HEK293T (cell line): ENCODE data around the gene RNF144B.

Experiments used
- CTCF ChIA-PET: fragments of 350-600 bp; formaldehyde crosslinking; extraction: SDS; loops from one replicate; lab custom pipeline; 2021; ENCODE audit warnings: antibody characterized with exemption, inconsistent platforms; lab: Yijun Ruan, JAX
- POLR2A ChIA-PET: fragments of 350-600 bp; formaldehyde crosslinking; extraction: SDS; loops from one replicate; lab custom pipeline; 2020; ENCODE audit warnings: antibody characterized with exemption, inconsistent platforms; lab: Yijun Ruan, JAX
- DNase-seq: peaks from one replicate; pipeline ENCODE4 v3.0.0; 2012; ENCODE audit warnings: mixed read lengths; ENCODE audit errors: extremely low spot score
- ARNT ChIP-seq: fragments of 450-650 bp; IDR thresholded peaks from 2 replicates; pipeline ENCODE4 v1.6.1; 2017; ENCODE audit warnings: mild to moderate bottlenecking
- BHLHE40 ChIP-seq: fragments of 450-650 bp; IDR thresholded peaks from 2 replicates; pipeline ENCODE4 v1.6.1; 2016; ENCODE audit warnings: mild to moderate bottlenecking, moderate library complexity, borderline replicate concordance
- CTBP1 ChIP-seq: fragments of 450-650 bp; IDR thresholded peaks from 2 replicates; pipeline ENCODE4 v1.6.1; 2016; ENCODE audit warnings: borderline replicate concordance
- ELF4 ChIP-seq: fragments of 450-650 bp; IDR thresholded peaks from 2 replicates; pipeline ENCODE4 v1.6.1; 2017; ENCODE audit warnings: antibody characterized with exemption
- FOXA1 ChIP-seq: fragments of 450-650 bp; IDR thresholded peaks from 2 replicates; pipeline ENCODE4 v1.6.1; 2016; ENCODE audit warnings: mild to moderate bottlenecking
- FOXK2 ChIP-seq: fragments of 450-650 bp; IDR thresholded peaks from 2 replicates; pipeline ENCODE4 v1.6.1; 2016; ENCODE audit warnings: mild to moderate bottlenecking
- FOXM1 ChIP-seq: fragments of 450-650 bp; IDR thresholded peaks from 2 replicates; pipeline ENCODE4 v1.6.1; 2017; ENCODE audit warnings: mild to moderate bottlenecking, borderline replicate concordance
- HDGF ChIP-seq: fragments of 450-650 bp; IDR thresholded peaks from 2 replicates; pipeline ENCODE4 v1.6.1; 2017; ENCODE audit warnings: antibody characterized with exemption, borderline replicate concordance
- L3MBTL2 ChIP-seq: fragments of 450-650 bp; conservative IDR thresholded peaks from 2 replicates; pipeline ENCODE4 v1.6.1; 2016; ENCODE audit warnings: mild to moderate bottlenecking
- LEF1 ChIP-seq: fragments of 450-650 bp; IDR thresholded peaks from 2 replicates; pipeline ENCODE4 v1.6.1; 2017; ENCODE audit warnings: mild to moderate bottlenecking, borderline replicate concordance
- NFRKB ChIP-seq: fragments of 450-650 bp; IDR thresholded peaks from 2 replicates; pipeline ENCODE4 v1.6.1; 2016; ENCODE audit warnings: mild to moderate bottlenecking, moderate library complexity
- PKNOX1 ChIP-seq: fragments of 450-650 bp; IDR thresholded peaks from 2 replicates; pipeline ENCODE4 v1.6.1; 2016
- SP1 ChIP-seq: fragments of 450-650 bp; IDR thresholded peaks from 2 replicates; pipeline ENCODE4 v1.6.1; 2017
- SUZ12 ChIP-seq: fragments of 450-650 bp; IDR thresholded peaks from 2 replicates; pipeline ENCODE4 v1.6.1; 2016; ENCODE audit warnings: mild to moderate bottlenecking
- TARDBP ChIP-seq: fragments of 450-650 bp; IDR thresholded peaks from 2 replicates; pipeline ENCODE4 v1.6.1; 2016
- ZNF384 ChIP-seq: fragments of 450-650 bp; IDR thresholded peaks from 2 replicates; pipeline ENCODE4 v1.6.1; 2016

RNF144B gene

GRCh38 chr6:18347021-18347577, 40.1 kb upstream of the RNF144B start:
- no peak for TF ChIP-seq SP1
- no peak for TF ChIP-seq PKNOX1
- peak; percentile 48; the same call in 1 of the 2 replicates for TF ChIP-seq ZNF384
- TF ChIP-seq TARDBP: no peak
- TF ChIP-seq FOXM1: no peak
- no peak for TF ChIP-seq FOXK2
- TF ChIP-seq L3MBTL2: no peak
- ChIA-PET CTCF (interaction anchor here (0.9 kb wide), 1 partner anchor 156 kb away, joined by 3 read pairs; no protein-coding TSS in a partner anchor), POLR2A (interaction anchor here (1.0 kb wide), 1 partner anchor 40 kb away, joined by 3 read pairs; the partner anchor contains the start of gene RNF144B)
- DNase-seq: no peak

GRCh38 chr6:18347866-18348265, 39.3 kb upstream of the RNF144B start:
- no peak for TF ChIP-seq FOXA1
- no peak for TF ChIP-seq BHLHE40
- no peak for TF ChIP-seq TARDBP
- no peak for TF ChIP-seq ZNF384
- no peak for TF ChIP-seq FOXK2
- TF ChIP-seq SUZ12: no peak
- no peak for TF ChIP-seq CTBP1
- ChIA-PET POLR2A (interaction anchor here (1.0 kb wide), 1 partner anchor 39 kb away, joined by 3 read pairs; the partner anchor contains the start of gene RNF144B), CTCF (no interaction called here)
- no peak for DNase-seq

GRCh38 chr6:18349386-18349785, 37.8 kb upstream of the RNF144B start:
- POLR2A ChIA-PET: no interaction called here
- TF ChIP-seq TARDBP: no peak
- no peak for TF ChIP-seq L3MBTL2
- no peak for TF ChIP-seq ZNF384
- no peak for TF ChIP-seq NFRKB
- TF ChIP-seq CTBP1: no peak
- TF ChIP-seq FOXK2: no peak
- no peak for TF ChIP-seq SUZ12
- TF ChIP-seq FOXM1: no peak
- TF ChIP-seq ELF4: no peak
- CTCF ChIA-PET: no interaction called here
- no peak for DNase-seq

GRCh38 chr6:18350271-18350670, 36.9 kb upstream of the RNF144B start:
- DNase-seq: no peak
- CTCF ChIA-PET: no interaction called here
- POLR2A ChIA-PET: no interaction called here
- TF ChIP-seq CTBP1 (no peak), SUZ12 (no peak)

- POLR2A ChIA-PET: no interaction called here
- CTCF ChIA-PET: no interaction called here
- DNase-seq: no peak
- TF ChIP-seq ELF4: no peak
- TF ChIP-seq SP1: no peak
- TF ChIP-seq LEF1: no peak
- TF ChIP-seq ZNF384: no peak
- TF ChIP-seq PKNOX1: no peak
- TF ChIP-seq FOXM1: no peak
- no peak for TF ChIP-seq L3MBTL2
- no peak for TF ChIP-seq NFRKB
- TF ChIP-seq TARDBP: no peak
- no peak for TF ChIP-seq FOXA1
- TF ChIP-seq HDGF: no peak
- TF ChIP-seq BHLHE40: no peak
- TF ChIP-seq ARNT: no peak
- TF ChIP-seq FOXK2: no peak
- no peak for TF ChIP-seq CTBP1
- no peak for TF ChIP-seq SUZ12
Measured at GRCh38 chr6:18350712-18351111, 36.4 kb upstream of the RNF144B start.

GRCh38 chr6:18352001-18352400, 35.1 kb upstream of the RNF144B start:
- no peak for TF ChIP-seq ELF4
- TF ChIP-seq NFRKB: no peak
- TF ChIP-seq FOXA1: no peak
- no peak for TF ChIP-seq FOXM1
- TF ChIP-seq BHLHE40: no peak
- no peak for TF ChIP-seq ARNT
- TF ChIP-seq FOXK2: no peak
- TF ChIP-seq PKNOX1: no peak
- no peak for TF ChIP-seq SUZ12
- TF ChIP-seq SP1: no peak
- no peak for TF ChIP-seq HDGF
- TF ChIP-seq CTBP1: no peak
- TF ChIP-seq L3MBTL2: no peak
- TF ChIP-seq TARDBP: no peak
- no peak for TF ChIP-seq LEF1
- no peak for TF ChIP-seq ZNF384
- ChIA-PET POLR2A (no interaction called here), CTCF (no interaction called here)
- DNase-seq: no peak

GRCh38 chr6:18352842-18353241, 34.3 kb upstream of the RNF144B start:
- ChIA-PET CTCF (no interaction called here), POLR2A (no interaction called here)
- no peak for TF ChIP-seq FOXA1
- no peak for DNase-seq
